Panc1 (cell line): Measurements from ENCODE around the gene SLC46A1. TPM values are rescaled to one million over a fixed set of nuclear protein-coding genes. Genes with fewer than 3 reads are reported as not detected.

Source experiments
- ATAC-seq: fragments of 200-7000 bp; cut with Tn5 transposase; 2 replicates; pipeline ENCODE4 v1.9.1; 2020; ENCODE audit warnings: mild to moderate bottlenecking, moderate library complexity
- BruUV-seq: library from RNA; stranded (reverse); fragments of 400-500 nt; replicated peaks from 2 replicates; lab custom pipeline; 2021; lab: Mats Ljungman, UMichigan
- CTCF ChIA-PET: fragments of 300-600 bp; sonication (Branson Sonifier 250); formaldehyde crosslinking; loops from one replicate; lab custom pipeline; 2022; ENCODE audit warnings: antibody characterized with exemption; lab: Charles Lee
- POLR2A ChIA-PET: fragments of 300-600 bp; sonication (Branson Sonifier 250); formaldehyde crosslinking; loops from one replicate; lab custom pipeline; 2022; ENCODE audit warnings: antibody characterized with exemption; lab: Charles Lee
- DNase-seq: peaks from one replicate; pipeline ENCODE4 v3.0.0-alpha.2; 2010; ENCODE audit warnings: low read depth, low spot score
- H3K27ac ChIP-seq: 2 replicates; pipeline ENCODE4 v1.5.1; 2011; ENCODE audit warnings: mild to moderate bottlenecking, low read length, inconsistent platforms
- H3K27me3 ChIP-seq: fragments of 200-500 bp; sonication (Bioruptor generic); 2 replicates; pipeline ENCODE4 v1.6.0; 2014; ENCODE audit warnings: low read length, inconsistent platforms; ENCODE audit not compliant: control insufficient read depth, insufficient read depth
- H3K36me3 ChIP-seq: fragments of 200-500 bp; sonication (Bioruptor generic); 2 replicates; pipeline ENCODE4 v1.5.1; 2014; ENCODE audit warnings: inconsistent platforms, mild to moderate bottlenecking, low read length, moderate library complexity; ENCODE audit not compliant: control insufficient read depth, insufficient read depth
- H3K4me1 ChIP-seq: 2 replicates; pipeline ENCODE4 v1.5.1; 2011; ENCODE audit warnings: inconsistent platforms, mild to moderate bottlenecking, low read length, moderate library complexity; ENCODE audit not compliant: control insufficient read depth, insufficient read depth
- H3K4me3 ChIP-seq, 2 experiments: 2 replicates each; pipeline ENCODE4 v1.5.1; 2011 to 2012; ENCODE audit warnings: low read depth in 2 of 2, low read length in 2 of 2, mild to moderate bottlenecking in 2 of 2, inconsistent platforms in 1 of 2, moderate library complexity in 1 of 2
- H3K9me3 ChIP-seq: fragments of 200-500 bp; sonication (Bioruptor generic); 2 replicates; pipeline ENCODE4 v1.5.1; 2014; ENCODE audit warnings: low read depth, mild to moderate bottlenecking, inconsistent platforms, low read length, moderate library complexity; ENCODE audit not compliant: control insufficient read depth, insufficient read depth
- POLR2AphosphoS5 ChIP-seq: IDR thresholded peaks from 2 replicates; pipeline ENCODE4 v1.6.1; 2012; ENCODE audit warnings: mild to moderate bottlenecking, low read depth, low read length, moderate library complexity
- SIN3A ChIP-seq: IDR thresholded peaks from 2 replicates; pipeline ENCODE4 v1.6.1; 2012; ENCODE audit warnings: low read depth, mild to moderate bottlenecking, low read length, moderate library complexity, borderline replicate concordance; ENCODE audit not compliant: insufficient read depth
- TCF7L2 ChIP-seq: IDR thresholded peaks from 2 replicates; pipeline ENCODE4 v1.6.1; 2011; ENCODE audit warnings: mild to moderate bottlenecking, low read depth, low read length, inconsistent platforms
- in situ Hi-C: cut with HindIII; loops from 2 replicates; pipeline ENCODE4 v1.10.0; 2016; ENCODE audit warnings: low sequenced_read_pairs, low pct_unique_long_range_greater_than_20kb
- intact Hi-C: fragments of 100-400 bp; cut with micrococcal nuclease; formaldehyde crosslinking; loops from one replicate; pipeline ENCODE4 v1.10.0; 2022; ENCODE audit not compliant: unreplicated experiment
- total RNA-seq: library from RNA; stranded (reverse); gene quantifications from one replicate; pipeline ENCODE4 v1.2.1, GENCODE V29; 2021; ENCODE audit not compliant: unreplicated experiment
- TF ChIP-seq, protein P1 (sequence below), 2 experiments: IDR thresholded peaks; 2 replicates each; pipeline ENCODE4 v1.6.1; 2011 to 2012; ENCODE audit warnings: low read depth in 2 of 2, control low read depth in 1 of 2, low read length in 1 of 2, mild to moderate bottlenecking in 1 of 2, moderate library complexity in 1 of 2; ENCODE audit not compliant: insufficient read depth in 1 of 2
- TF ChIP-seq, protein P2 (sequence below): fragments of 450-650 bp; IDR thresholded peaks from 2 replicates; pipeline ENCODE4 v1.5.1; 2017; ENCODE audit warnings: mild to moderate bottlenecking

Gene SLC46A1
- total RNA-seq, 1 experiment from 2014 or later: 16.9 TPM

DNA sequence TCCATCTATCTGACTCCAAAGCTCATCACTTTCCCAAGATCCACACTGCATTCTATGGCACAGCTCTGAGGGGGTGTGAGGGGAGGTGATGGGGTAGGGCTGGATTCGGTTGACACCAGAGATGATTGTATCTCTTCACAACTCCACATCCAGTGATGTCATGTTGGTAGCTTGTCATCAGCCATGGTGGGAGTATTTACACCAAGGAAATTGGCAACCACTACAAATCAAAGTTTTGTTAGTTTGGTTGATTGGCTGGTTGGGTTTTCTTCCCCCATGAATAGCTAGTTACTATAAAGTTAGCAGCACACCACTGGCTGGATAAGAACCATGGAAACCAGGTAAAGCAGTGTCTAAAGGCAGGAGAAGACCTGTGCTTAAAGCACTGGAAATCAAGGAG is 15.0 kb downstream of the SLC46A1 start:
- Histone ChIP-seq H3K36me3 (no peaks in the 10 kb centered on the region), H3K4me1 (no peaks in the 10 kb centered on the region), H3K27ac (no peak overlapping the region), H3K9me3 (no peaks in the 10 kb centered on the region), H3K27me3 (no peaks in the 10 kb centered on the region), H3K4me3 (no peak overlapping the region)
- CTCF ChIA-PET: no interaction called here
- intact Hi-C loops: no loop called here
- TF ChIP-seq TCF7L2: no peak
- TF ChIP-seq, protein P1, sequence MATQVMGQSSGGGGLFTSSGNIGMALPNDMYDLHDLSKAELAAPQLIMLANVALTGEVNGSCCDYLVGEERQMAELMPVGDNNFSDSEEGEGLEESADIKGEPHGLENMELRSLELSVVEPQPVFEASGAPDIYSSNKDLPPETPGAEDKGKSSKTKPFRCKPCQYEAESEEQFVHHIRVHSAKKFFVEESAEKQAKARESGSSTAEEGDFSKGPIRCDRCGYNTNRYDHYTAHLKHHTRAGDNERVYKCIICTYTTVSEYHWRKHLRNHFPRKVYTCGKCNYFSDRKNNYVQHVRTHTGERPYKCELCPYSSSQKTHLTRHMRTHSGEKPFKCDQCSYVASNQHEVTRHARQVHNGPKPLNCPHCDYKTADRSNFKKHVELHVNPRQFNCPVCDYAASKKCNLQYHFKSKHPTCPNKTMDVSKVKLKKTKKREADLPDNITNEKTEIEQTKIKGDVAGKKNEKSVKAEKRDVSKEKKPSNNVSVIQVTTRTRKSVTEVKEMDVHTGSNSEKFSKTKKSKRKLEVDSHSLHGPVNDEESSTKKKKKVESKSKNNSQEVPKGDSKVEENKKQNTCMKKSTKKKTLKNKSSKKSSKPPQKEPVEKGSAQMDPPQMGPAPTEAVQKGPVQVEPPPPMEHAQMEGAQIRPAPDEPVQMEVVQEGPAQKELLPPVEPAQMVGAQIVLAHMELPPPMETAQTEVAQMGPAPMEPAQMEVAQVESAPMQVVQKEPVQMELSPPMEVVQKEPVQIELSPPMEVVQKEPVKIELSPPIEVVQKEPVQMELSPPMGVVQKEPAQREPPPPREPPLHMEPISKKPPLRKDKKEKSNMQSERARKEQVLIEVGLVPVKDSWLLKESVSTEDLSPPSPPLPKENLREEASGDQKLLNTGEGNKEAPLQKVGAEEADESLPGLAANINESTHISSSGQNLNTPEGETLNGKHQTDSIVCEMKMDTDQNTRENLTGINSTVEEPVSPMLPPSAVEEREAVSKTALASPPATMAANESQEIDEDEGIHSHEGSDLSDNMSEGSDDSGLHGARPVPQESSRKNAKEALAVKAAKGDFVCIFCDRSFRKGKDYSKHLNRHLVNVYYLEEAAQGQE (IDR thresholded peaks at IDR 0.05; ENCODE audit: insufficient read depth in 1 of 2, low read depth in 2 of 2, low read length in 1 of 2): no peak
- TF ChIP-seq SIN3A: no peak
- no peak for TF ChIP-seq POLR2AphosphoS5
- TF ChIP-seq, protein P2, sequence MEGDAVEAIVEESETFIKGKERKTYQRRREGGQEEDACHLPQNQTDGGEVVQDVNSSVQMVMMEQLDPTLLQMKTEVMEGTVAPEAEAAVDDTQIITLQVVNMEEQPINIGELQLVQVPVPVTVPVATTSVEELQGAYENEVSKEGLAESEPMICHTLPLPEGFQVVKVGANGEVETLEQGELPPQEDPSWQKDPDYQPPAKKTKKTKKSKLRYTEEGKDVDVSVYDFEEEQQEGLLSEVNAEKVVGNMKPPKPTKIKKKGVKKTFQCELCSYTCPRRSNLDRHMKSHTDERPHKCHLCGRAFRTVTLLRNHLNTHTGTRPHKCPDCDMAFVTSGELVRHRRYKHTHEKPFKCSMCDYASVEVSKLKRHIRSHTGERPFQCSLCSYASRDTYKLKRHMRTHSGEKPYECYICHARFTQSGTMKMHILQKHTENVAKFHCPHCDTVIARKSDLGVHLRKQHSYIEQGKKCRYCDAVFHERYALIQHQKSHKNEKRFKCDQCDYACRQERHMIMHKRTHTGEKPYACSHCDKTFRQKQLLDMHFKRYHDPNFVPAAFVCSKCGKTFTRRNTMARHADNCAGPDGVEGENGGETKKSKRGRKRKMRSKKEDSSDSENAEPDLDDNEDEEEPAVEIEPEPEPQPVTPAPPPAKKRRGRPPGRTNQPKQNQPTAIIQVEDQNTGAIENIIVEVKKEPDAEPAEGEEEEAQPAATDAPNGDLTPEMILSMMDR: no peak
- DNase-seq (no peak), ATAC-seq (no peak)
- in situ Hi-C loops: no loop called here
- no TSS peak for BruUV-seq
- POLR2A ChIA-PET: no interaction called here

DNA sequence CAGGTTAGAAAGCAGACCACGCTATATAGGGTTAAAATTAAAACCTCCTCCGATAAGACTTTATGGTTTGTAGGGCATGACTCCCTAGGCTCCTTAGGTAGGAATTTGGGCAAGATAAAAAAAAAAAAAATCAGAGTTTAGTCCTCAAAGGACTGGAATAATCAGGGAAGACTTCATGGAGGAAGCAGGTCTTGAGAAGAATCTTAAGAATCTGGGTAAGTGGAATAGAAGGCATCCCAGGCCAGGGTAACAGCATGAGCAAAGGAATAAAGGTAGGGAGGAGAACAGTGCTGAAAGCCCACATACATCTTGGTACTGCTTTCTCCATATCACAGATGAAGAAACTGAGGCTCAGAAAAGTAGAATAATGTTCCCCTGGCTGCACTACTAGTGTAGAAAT is 15.4 kb downstream of the SLC46A1 start:
- Histone ChIP-seq H3K27me3 (no peaks in the 10 kb centered on the region), H3K27ac (no peak overlapping the region), H3K36me3 (no peaks in the 10 kb centered on the region), H3K4me3 (no peak overlapping the region), H3K9me3 (no peaks in the 10 kb centered on the region), H3K4me1 (no peaks in the 10 kb centered on the region)
- TF ChIP-seq, protein P1 (IDR thresholded peaks at IDR 0.05; ENCODE audit: insufficient read depth in 1 of 2, low read depth in 2 of 2, low read length in 1 of 2): no peak
- no peak for TF ChIP-seq SIN3A
- TF ChIP-seq POLR2AphosphoS5: no peak
- TF ChIP-seq, protein P2: no peak
- no peak for TF ChIP-seq TCF7L2
- intact Hi-C loops (no loop called here), in situ Hi-C loops (no loop called here)
- no TSS peak for BruUV-seq
- DNase-seq (no peak), ATAC-seq (no peak)
- POLR2A ChIA-PET: no interaction called here
- CTCF ChIA-PET: no interaction called here
